ENCODE data around the gene CT45A2.
"Not testable (repeated sequence)": the region's sequence is repeated elsewhere in the genome, so short reads cannot be mapped to it uniquely, and the experiment has no call there.

Gene CT45A2

DNA sequence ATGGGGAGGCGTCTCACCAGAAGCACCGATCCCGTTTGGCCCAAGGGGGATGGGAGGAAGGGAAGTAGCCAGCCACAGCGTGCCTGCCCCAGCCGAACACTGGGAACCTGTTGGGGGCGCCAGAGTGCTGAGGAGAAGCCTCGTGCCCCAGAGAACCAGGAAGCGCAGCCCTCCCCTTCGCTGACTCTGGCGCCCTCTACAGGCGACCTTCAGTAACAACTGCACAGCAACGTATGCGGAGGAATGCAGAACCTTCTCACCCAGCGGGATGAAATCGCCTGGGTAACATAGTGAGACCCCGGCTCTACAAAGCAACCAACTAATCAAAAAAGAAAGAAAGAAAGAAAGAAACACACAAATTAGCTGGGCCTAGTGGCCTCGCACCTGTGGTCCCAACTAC lies at the start of gene CT45A2:
Gene CT45A2 (minus strand): TSS at position 101 of the 400 bp plus-strand sequence. CDS start 3,747 bp downstream, outside the sequence.
- DNase-seq, result not testable (repeated sequence)

GRCh38 chrX:135854438-135854837 lies 34.6 kb upstream of the CT45A2 start, which contains the start of gene CT45A8:
Gene CT45A8, minus strand, starts transcription at chrX:135854538. Its CDS starts 3,755 bp downstream, at chrX:135850783.
- not testable (repeated sequence) for DNase-seq

DNA sequence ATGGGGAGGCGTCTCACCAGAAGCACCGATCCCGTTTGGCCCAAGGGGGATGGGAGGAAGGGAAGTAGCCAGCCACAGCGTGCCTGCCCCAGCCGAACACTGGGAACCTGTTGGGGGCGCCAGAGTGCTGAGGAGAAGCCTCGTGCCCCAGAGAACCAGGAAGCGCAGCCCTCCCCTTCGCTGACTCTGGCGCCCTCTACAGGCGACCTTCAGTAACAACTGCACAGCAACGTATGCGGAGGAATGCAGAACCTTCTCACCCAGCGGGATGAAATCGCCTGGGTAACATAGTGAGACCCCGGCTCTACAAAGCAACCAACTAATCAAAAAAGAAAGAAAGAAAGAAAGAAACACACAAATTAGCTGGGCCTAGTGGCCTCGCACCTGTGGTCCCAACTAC lies 17.4 kb upstream of the CT45A2 start, which contains the start of gene CT45A7:
Gene CT45A7 (minus strand): TSS at position 101 of the 400 bp plus-strand sequence. CDS start 3,747 bp downstream, outside the sequence.
- DNase-seq, result not testable (repeated sequence)

DNA sequence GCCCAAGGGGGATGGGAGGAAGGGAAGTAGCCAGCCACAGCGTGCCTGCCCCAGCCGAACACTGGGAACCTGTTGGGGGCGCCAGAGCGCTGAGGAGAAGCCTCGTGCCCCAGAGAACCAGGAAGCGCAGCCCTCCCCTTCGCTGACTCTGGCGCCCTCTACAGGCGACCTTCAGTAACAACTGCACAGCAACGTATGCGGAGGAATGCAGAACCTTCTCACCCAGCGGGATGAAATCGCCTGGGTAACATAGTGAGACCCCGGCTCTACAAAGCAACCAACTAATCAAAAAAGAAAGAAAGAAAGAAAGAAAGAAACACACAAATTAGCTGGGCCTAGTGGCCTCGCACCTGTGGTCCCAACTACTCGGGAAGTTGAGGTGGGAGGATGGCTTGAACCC lies 17.1 kb downstream of the CT45A2 start, which contains the start of gene CT45A6:
Gene CT45A6 (minus strand): TSS at position 101 of the 400 bp plus-strand sequence. CDS start 3,794 bp downstream, outside the sequence.
- not testable (repeated sequence) for DNase-seq

- DNase-seq, result not testable (repeated sequence)
These were observed 34.4 kb downstream of the CT45A2 start, which contains the start of gene CT45A5 for GRCh38 chrX:135785403-135785802. Gene CT45A5, minus strand, starts transcription at chrX:135785503. Its CDS starts 3,774 bp downstream, at chrX:135781729.

- not testable (repeated sequence) for DNase-seq
These were observed 51.7 kb downstream of the CT45A2 start, which contains the start of gene CT45A3 for GRCh38 chrX:135768091-135768490. Gene CT45A3, minus strand, starts transcription at chrX:135768191. Its CDS starts 3,747 bp downstream, at chrX:135764444.

All from CD4-positive, alpha-beta T cell treated with Interleukin-21 for 1 hour (primary cell).